HTERT RPE-1 (cell line): Measurements from ENCODE around the gene CFHR3.
"Not testable (repeated sequence)": the region's sequence is repeated elsewhere in the genome, so short reads cannot be mapped to it uniquely, and the experiment has no call there.

Experiments
- in situ Hi-C: fragments of 300-500 bp; cut with MboI; formaldehyde crosslinking; loops from 4 replicates; pipeline ENCODE4 v1.14.3; 2020; ENCODE audit warnings: low sequenced_read_pairs

Gene CFHR3

DNA sequence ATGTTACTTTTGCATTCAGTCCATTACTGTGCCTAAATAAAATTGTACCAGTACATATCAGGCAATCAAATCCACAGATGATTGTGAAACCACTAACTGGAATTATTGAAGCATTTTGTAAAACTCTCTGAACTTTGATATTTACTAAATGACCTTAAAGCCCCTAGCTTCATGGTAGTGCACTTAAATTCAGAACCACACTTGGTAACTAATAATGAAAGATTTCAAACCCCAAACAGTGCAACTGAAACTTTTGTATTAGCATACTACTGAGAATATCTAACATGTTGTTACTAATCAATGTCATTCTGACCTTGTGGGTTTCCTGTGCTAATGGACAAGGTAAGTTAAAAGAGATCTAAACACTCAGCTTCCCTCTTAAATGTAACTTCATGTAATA, at the start of gene CFHR3:
CFHR3 (plus strand) TSS at position 238 of the 400 bp plus-strand sequence; CDS start at position 285, 47 bp downstream.
- in situ Hi-C loops, result no loop called here

DNA sequence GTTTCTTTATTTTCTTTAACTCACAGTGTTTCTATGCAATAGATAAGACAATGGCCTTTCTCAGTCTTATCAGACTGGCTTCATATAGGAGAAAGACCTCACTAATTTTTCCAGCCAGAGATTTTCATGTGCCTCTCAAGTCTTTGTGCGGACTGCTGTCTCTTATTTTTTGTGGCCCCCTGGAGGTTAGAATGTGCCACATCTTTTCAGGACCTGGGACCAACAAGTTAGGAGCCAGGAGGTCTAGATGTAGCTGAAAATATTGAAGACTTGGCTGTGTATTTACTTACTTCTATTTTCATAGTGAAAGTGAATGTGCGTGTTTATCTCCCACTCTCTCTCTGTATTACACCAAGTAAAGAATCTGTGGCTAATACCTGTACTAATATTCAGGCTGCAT, 42.1 kb upstream of the CFHR3 start:
- in situ Hi-C loops, result no loop called here

DNA sequence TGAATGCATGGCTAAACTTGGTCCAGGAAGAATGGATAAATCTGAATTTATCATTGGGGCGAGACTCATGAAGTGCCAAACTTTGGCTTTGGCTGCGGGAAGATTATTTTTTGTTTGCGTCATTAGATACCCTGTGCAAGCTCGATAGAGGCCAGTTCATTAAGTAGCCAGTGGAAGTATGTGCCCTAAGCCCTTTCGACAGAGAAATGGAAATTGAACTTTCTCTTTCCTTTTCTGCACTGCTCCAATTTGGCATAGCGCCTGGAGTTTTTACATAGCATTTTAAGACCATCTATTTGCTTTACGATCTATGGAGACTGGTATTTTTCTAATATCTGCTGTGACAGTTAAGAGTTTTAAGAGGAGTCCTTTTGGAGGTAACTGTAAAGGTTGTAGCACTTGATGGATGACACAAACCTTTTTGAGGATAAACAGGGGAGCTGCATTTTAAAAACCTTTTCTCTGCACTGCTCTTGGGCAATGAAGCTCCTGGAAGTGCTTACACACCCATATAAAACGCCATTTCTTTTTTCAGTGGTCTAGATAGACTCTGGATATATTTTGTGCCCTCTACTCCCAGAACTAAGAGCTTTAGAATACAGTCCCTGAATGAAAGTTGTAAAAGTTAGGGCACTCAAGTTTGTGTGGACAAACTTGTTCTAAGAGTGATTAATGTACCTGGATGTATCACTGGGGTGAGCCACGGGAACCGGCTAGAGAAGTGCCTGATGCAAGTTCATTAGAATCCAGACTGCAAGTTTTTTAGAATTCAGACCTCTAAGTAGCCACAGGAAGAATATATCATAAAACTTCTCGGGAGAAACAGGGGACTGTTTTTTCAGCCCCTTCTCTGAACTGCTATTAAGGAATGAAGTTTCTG, 41.3 kb upstream of the CFHR3 start:
- in situ Hi-C loops, result no loop called here

DNA sequence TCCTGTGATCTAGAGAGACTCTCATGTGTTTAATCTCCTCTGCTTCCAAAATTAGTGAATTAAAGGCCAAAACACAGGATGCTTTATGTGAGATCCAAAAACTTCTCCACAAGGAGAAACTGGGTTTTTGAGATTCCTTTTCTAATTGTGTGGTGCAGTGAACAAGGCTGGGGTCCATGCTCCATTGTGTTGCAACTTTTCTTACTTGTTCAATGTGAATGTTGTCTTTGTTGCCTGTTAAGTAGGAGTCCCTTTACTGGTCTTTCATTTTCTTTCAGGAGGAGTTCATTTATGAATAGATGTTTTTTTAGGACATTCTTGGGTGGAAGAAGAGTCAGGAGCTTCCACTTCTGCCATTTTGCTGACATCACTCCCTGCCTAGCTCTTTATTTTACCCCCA, 40.6 kb upstream of the CFHR3 start:
- in situ Hi-C loops, result no loop called here

DNA sequence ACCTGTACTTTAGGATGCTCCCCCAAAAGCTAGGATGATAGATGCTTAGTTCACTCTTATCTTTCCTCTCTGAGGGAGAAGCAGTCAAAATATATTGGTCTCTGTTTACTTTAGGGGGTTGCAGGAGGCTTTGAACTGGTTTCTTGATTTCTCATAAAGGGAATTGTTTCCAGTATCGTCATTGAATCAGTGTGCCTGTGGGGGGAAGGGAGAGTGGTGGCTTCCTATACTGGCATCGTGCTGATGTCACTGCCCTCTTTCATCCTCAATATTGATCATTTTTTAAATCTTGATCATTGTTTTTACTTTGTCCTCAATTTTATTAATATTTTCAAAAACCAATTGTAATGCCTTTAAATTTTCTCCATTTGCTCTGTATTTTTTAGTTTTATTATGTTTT, 40.2 kb upstream of the CFHR3 start:
- in situ Hi-C loops, result no loop called here

DNA sequence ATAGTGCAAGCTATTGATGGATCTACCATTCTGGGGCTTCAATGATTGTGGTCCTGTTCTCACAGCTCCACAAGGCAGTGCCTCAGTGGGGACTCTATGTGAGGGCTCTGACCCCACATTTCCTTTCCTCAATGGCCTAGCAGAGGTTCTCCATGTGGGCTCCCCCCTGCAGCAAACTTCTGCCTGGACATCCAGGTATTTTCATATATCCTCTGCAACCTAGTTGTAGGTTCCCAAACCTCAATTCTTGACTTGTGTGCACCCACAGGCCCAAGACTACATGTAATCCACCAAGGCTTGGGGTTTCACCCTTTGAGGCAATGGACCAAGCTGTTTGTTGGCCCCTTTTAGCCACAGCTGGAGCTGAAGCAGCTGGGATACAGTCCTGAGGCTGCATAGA, 35.9 kb upstream of the CFHR3 start:
- in situ Hi-C loops, result no loop called here

DNA sequence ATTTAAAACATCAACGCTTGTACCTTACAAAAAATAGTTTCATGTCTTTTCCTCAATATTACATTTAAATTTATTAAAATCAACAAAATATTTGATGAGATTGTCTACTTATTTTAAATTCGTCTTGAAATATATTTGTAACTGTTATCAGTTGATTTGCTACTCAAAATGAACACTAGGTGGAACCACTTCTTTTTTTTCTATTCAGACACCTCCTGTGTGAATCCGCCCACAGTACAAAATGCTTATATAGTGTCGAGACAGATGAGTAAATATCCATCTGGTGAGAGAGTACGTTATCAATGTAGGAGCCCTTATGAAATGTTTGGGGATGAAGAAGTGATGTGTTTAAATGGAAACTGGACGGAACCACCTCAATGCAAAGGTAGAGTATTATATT, 31.4 kb upstream of the CFHR3 start:
- in situ Hi-C loops, result not testable (repeated sequence)

DNA sequence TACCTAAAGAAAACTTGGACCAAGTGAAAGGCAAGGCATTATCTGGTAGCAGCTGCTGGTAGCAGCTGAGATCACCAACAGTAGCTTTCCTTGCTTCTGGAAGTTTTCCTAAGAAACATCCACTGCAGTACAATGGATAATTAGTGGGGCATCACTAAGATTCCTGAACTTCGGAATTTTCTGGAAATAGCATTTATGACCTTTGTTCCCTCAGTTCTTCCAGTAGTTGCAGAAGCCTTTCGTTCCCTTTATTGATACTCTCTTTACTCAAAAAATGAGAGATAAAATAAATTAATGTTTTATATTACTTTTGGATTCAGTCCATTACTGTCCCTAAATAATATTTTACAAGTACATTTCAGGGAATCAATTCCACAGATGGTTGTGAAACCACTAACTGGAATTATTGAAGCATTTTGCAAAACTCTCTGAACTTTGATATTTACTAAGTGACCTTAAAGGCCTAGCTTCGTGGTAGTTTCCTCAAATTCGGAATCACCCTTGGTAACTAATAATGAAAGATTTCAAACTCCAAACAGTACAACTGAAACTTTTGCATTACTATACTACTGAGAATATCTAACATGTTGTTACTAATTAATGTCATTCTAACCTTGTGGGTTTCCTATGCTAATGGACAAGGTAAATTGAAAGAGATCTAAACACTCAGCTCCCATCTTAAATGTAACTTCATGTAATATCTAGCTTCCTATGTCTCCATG, 9.5 kb upstream of the CFHR3 start:
- in situ Hi-C loops, result not testable (repeated sequence)

DNA sequence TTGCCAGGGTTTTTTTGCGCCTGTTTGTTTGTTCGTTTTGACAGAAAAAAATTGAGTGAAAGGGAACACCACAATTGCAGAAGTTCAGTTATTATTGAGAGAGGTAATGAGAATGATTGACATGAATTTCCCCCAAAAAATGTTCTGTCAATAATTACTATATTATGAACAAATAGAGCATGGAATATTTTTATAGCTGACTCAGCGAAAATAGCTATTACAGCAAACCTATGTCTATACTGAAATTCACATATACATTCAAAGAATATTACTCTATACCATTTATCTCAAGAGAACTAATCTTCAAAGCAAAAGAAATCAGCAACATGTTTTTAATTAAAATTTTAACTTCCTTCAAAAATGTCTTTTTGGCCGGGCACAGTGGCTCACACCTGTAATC, 4.8 kb upstream of the CFHR3 start:
- in situ Hi-C loops, result not testable (repeated sequence)

DNA sequence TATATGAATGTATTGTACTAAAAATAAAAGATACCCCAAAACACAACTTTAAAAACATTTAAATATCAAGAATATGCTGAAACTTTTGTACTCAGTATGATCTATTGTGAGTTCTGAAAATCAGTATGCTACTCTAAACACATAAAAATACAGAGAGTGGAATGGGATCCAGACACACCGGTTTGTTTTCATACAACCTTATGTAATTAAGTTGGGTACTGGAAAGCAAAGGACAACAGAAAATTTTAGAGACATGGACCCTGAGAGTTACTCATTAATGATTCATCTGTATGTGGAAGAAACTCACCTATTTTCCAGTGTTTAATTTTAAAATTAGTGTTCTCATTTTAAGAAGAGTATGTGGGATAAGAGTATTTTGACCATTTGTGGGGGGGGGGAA, 927 bp upstream of the CFHR3 start:
- in situ Hi-C loops, result no loop called here

DNA sequence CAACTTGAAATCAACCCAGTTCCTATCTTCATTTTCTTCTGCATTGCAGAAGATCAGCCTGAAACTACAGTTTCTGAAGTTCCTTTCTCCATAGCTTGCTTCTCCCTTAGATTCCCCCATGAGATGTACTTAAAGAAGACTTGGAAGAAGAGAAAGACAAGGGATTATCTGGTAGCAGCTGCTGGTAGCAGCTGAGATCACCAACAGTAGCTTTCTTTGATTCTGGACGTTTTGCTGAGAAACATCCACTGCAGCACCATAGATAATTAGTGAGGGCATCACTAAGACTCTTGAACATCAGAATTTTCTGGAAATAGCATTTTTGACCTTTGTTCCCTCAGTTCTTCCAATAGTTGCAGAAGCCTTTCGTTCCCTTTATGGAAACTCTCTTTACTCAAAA, 465 bp upstream of the CFHR3 start:
- in situ Hi-C loops, result no loop called here

DNA sequence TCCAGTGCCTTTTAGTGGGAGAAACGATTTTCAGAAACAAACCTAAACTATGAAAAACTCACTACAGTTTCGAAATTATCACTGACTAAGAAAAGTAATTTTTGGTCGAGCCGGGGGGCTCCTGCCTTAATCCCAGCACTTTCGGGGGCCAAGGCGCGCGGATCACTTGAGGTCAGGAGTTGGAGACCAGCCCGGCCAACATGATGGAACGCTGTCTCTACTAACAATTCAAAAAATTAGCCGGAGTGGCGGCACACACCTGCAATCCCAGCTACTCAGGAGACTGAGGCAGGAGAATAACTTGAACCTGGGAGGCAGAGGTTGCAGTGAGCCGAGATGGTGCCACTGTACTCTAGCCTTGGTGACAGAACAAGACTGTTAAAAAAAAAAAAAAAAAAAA, 3.0 kb downstream of the CFHR3 start:
- in situ Hi-C loops, result no loop called here

DNA sequence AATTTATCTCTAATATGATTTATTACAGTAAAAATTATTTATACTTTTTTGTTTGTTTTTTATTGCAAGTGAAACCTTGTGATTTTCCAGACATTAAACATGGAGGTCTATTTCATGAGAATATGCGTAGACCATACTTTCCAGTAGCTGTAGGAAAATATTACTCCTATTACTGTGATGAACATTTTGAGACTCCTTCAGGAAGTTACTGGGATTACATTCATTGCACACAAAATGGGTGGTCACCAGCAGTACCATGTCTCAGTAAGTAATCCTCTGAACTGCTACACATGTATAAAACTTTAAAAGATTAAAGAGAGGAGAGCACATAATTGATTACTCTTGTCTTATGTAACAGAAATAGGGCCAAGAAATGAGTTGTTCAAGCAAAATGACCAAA, 4.5 kb downstream of the CFHR3 start:
- in situ Hi-C loops, result no loop called here

DNA sequence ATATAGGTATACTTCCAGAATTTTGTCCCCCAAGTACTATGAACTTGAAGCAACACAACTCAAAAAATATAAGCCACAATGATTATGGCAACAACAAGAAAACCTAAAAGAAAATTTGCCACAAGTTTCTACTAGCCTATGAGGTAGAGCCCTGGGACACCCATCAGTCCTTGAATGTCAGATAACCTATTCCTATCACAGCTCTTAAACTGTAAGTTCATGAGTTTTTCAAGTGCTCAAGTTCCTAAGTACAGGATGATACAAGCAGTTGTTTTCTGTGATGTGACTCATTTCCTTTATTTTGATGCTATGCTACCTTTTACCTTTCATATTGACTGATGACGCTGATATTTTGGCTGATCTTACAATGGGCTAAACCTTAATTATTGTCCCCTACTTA, 16.6 kb downstream of the CFHR3 start:
- in situ Hi-C loops, result not testable (repeated sequence)

DNA sequence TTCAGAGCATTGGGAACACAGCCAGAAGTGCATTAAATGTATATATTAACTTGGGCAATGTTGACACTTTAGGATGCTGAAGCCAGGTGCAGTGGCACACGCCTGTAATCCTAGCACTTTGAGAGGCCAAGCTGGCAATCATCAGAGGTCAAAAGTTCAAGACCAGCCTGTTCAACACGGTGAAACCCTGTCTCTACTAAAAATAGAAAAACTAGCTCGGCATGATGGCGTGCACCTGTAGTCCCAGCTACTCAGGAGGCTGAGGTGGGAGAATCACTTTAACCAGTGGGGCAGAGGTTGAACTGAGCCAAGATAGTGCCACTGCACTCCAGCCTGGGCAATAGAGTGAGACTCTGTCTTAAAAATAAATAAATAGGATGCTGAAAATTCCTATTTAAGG, 19.5 kb downstream of the CFHR3 start:
- in situ Hi-C loops, result not testable (repeated sequence)

DNA sequence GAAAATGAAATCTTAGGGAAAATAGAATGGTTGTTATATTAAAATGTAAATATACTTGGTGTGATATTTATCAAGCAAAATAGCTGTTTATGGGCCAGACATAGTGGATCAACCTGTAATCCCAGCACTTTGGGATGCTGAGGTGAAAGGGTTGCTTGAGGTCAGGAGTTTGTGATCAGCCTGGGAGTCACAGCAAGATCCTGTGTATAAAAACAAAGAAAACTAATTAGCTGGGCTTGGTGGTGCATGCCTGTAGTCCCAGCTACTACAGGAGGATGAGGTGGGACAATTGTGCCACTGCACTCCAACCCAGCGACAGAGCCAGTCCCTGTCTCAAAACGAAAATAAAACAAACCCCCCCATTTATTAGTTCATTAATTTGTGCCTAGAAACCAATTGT, 23.3 kb downstream of the CFHR3 start:
- in situ Hi-C loops, result no loop called here

DNA sequence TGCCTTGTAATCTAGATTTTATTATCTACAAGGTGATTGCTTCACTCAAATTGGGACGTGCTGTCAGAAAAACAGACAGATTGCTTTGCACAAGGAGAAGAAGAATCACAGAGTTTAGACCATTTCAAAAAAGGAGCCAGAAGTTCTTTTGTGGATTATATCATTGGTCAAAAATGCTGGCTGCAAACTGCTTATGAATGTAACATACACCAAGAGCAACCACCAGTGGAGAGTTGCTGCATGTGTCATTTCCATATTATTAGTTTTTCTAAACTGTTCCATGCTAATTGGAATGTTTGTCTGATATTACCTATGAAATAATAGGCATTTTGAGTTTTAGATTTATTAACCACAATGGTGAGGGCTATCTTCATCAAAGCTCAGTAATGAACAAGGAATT, 27.3 kb downstream of the CFHR3 start:
- in situ Hi-C loops, result not testable (repeated sequence)

DNA sequence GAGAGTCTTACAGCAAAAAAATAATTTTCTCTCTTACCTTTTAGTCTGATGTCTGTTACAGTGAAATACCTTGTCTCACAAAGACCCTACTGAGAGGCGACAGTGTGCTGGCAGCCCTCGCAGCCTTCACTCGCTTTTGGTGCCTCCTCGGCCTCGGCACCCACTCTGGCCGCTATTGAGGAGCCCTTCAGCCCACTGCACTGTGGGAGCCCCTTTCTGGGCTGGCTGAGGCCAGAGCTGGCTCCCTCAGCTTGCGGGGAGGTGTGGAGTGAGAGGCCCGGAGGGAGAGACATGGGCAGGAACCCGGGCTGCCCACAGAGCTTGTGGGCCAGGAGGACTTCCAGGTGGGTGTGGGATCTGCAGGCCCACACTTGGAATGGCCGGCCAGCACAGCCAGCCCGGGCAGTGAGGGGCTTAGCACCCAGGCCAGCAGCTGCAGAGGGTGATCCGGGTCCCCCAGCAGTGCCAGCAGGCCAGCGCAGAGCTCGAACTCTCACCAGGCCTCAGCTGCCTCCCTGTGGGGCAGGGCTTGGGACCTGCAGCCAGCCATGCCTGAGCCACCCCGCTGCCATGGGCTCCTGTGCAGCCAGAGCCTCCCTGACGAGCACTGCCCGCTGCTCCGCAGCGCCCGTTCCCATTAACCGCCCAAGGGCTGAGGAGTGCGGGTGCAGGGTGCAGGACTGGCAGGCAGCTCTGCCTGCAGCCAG, 34.0 kb downstream of the CFHR3 start:
- in situ Hi-C loops, result no loop called here

DNA sequence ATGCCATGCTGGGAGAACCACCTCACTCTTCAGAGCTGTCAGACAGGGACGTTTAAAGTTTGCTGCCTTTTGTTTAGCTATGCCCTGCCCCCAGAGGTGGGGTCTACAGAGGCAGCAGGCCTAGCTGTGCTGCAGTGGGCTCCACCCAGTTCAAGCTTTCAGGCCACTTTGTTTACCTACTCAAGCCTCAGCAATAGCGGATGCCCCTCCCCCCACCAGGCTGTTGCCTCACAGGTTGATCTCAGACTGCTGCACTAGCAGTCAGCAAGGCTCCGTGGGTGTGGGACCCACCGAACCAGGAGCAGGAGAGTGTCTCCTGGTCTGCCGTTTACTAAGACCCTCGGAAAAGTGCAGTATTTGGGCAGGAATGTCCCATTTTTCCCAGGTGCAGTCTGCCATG, 42.8 kb downstream of the CFHR3 start:
- in situ Hi-C loops, result not testable (repeated sequence)

DNA sequence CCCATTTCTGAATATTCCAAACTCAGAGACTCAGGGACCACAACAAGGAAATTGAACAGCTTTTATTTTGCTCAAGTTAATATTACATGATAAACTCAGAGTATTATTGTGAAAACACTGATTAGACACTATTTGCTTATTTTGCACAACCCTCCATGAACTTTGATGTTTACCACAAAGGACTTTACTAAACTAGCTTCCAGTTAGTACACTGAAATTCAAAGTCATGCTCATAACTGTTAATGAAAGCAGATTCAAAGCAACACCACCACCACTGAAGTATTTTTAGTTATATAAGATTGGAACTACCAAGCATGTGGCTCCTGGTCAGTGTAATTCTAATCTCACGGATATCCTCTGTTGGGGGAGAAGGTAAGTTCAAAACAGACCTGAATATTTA, 44.9 kb downstream of the CFHR3 start, which contains the start of gene CFHR1:
CFHR1 (plus strand) TSS at position 201 of the 400 bp plus-strand sequence; CDS start at position 315, 114 bp downstream.
- in situ Hi-C loops, result not testable (repeated sequence)

DNA sequence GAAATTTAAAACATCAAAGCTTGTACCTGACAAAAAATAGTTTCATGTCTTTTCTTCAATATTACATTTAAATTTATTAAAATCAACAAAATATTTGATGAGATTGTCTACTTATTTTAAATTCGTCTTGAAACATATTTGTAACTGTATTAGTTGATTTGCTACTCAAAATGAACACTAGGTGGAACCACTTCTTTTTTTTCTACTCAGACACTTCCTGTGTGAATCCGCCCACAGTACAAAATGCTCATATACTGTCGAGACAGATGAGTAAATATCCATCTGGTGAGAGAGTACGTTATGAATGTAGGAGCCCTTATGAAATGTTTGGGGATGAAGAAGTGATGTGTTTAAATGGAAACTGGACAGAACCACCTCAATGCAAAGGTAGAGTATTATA, 53.2 kb downstream of the CFHR3 start:
- in situ Hi-C loops, result not testable (repeated sequence)
